Karpas-422 (cell line): ENCODE measurements around the gene MACIR. TPM values are rescaled to one million over a fixed set of nuclear protein-coding genes. Genes with fewer than 3 reads are reported as not detected.

Experiments used
- DNase-seq: peaks from one replicate; pipeline ENCODE4 v3.0.0-alpha.2; 2015
- H2AFZ ChIP-seq: fragments of 200-600 bp; sonication (generic); 2 replicates; pipeline ENCODE4 v1.6.1; 2014; ENCODE audit warnings: antibody characterized with exemption, low read length, mixed read lengths
- H3K27ac ChIP-seq: fragments of 200-600 bp; sonication (generic); 2 replicates; pipeline ENCODE4 v1.5.1; 2014; ENCODE audit warnings: mild to moderate bottlenecking, low read length, moderate library complexity
- H3K27me3 ChIP-seq: fragments of 200-600 bp; sonication (generic); 2 replicates; pipeline ENCODE4 v1.6.1; 2014; ENCODE audit warnings: low read length, mixed read lengths
- H3K36me3 ChIP-seq: fragments of 200-600 bp; sonication (generic); 2 replicates; pipeline ENCODE4 v1.6.1; 2014; ENCODE audit warnings: low read length, mixed read lengths; ENCODE audit not compliant: insufficient read depth
- H3K4me1 ChIP-seq: fragments of 200-600 bp; sonication (generic); 2 replicates; pipeline ENCODE4 v1.6.1; 2014; ENCODE audit warnings: mild to moderate bottlenecking, low read length, mixed read lengths
- H3K4me2 ChIP-seq: fragments of 200-600 bp; sonication (generic); 2 replicates; pipeline ENCODE4 v1.6.1; 2014; ENCODE audit warnings: low read length, low read depth, mild to moderate bottlenecking; ENCODE audit not compliant: poor library complexity, severe bottlenecking
- H3K4me3 ChIP-seq: fragments of 200-600 bp; sonication (generic); 2 replicates; pipeline ENCODE4 v1.5.1; 2014; ENCODE audit warnings: mild to moderate bottlenecking, antibody characterized with exemption, low read length, mixed read lengths
- H3K79me2 ChIP-seq: fragments of 200-600 bp; sonication (generic); 2 replicates; pipeline ENCODE4 v1.6.1; 2014; ENCODE audit warnings: mild to moderate bottlenecking, low read length, mixed read lengths
- H3K9ac ChIP-seq: fragments of 200-600 bp; sonication (generic); 2 replicates; pipeline ENCODE4 v1.6.0; 2014; ENCODE audit warnings: low read length
- H3K9me2 ChIP-seq: fragments of 200-600 bp; sonication (generic), shearing (Covaris generic); replicated peaks from 2 replicates; pipeline ENCODE4 v1.6.0; 2014; ENCODE audit warnings: mild to moderate bottlenecking, low read length, moderate library complexity; ENCODE audit not compliant: insufficient read depth
- H3K9me3 ChIP-seq: fragments of 300-700, 200-600 bp; sonication (generic); 2 replicates; pipeline ENCODE4 v1.6.1; 2014; ENCODE audit warnings: low read length, mixed read lengths
- H4K20me1 ChIP-seq: fragments of 200-600 bp; sonication (generic); 2 replicates; pipeline ENCODE4 v1.6.1; 2014; ENCODE audit warnings: mild to moderate bottlenecking, antibody characterized with exemption, low read length, low read depth; ENCODE audit not compliant: insufficient read depth
- total RNA-seq: library from RNA; depleted of rRNA; stranded (reverse); fragments of >200 nt; shearing (Covaris generic); gene quantifications from 2 replicates; pipeline ENCODE4 v1.2.3, GENCODE V29; 2014; ENCODE audit warnings: low replicate concordance

MACIR gene
- total RNA-seq, 1 experiment from 2014 or later = 2.8 TPM

DNA sequence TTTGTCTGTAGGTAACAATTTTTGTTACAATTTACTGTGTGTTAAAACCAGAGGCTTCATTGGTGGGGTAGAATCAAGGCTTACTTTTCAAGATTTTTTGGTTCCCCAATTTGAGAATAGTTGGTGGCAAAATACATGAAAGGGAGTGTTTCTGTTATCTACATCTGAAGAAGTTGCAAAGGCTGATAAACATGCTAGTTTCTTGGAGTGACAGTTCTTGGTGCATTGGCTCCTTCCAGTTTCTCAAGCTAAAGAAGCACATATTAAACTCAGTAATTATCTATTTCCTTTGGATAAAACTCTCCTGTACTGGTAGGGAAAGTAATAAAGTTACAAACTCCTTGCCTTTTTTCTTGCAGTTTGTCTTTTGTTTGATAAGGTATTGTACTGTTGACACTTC lies 5.9 kb downstream of the MACIR start:
- H3K4me1 ChIP-seq = peaks cover 13% of the 10 kb centered on the region
- H3K27ac ChIP-seq = no peak overlapping the region
- no peaks in the 10 kb centered on the region for H3K36me3 ChIP-seq
- no peaks in the 10 kb centered on the region for H3K9me2 ChIP-seq
- no peak overlapping the region for H3K9ac ChIP-seq
- no peaks in the 10 kb centered on the region for H3K79me2 ChIP-seq
- no peaks in the 10 kb centered on the region for H3K9me3 ChIP-seq
- H2AFZ ChIP-seq = no peak overlapping the region
- peaks cover 17% of the 10 kb centered on the region for H4K20me1 ChIP-seq
- DNase-seq = no peak
- no peak overlapping the region for H3K4me2 ChIP-seq
- no peaks in the 10 kb centered on the region for H3K27me3 ChIP-seq
- no peak overlapping the region for H3K4me3 ChIP-seq

DNA sequence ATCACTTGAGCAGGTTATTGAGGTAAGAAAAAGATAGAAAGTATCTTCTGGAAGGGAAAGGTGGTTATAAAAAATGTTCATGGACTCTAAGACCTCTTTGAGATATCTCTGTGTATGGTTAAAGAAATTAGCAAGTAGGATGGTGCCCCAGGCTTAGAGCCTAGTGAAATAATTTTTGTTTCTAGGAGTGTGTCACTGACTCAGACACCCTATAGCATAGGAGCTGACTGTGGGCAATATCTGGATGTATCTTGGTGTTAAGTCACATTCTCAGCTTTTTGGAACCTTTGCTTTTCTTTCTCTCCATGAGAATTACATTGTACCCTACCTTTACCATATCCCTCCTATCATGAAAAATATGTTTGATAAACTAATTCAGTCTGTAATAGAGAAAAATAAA lies 12.0 kb downstream of the MACIR start:
- DNase-seq = no peak
- H3K36me3 ChIP-seq = no peaks in the 10 kb centered on the region
- no peaks in the 10 kb centered on the region for H3K4me1 ChIP-seq
- no peaks in the 10 kb centered on the region for H3K9me2 ChIP-seq
- H2AFZ ChIP-seq = no peak overlapping the region
- H4K20me1 ChIP-seq = no peaks in the 10 kb centered on the region
- no peak overlapping the region for H3K27ac ChIP-seq
- H3K4me3 ChIP-seq = no peak overlapping the region
- H3K79me2 ChIP-seq = no peaks in the 10 kb centered on the region
- H3K9me3 ChIP-seq = no peaks in the 10 kb centered on the region
- no peaks in the 10 kb centered on the region for H3K27me3 ChIP-seq
- H3K4me2 ChIP-seq = no peak overlapping the region
- no peak overlapping the region for H3K9ac ChIP-seq

- no peaks in the 10 kb centered on the region for H3K9me3 ChIP-seq
- no peak for DNase-seq
- no peaks in the 10 kb centered on the region for H3K27me3 ChIP-seq
- H3K36me3 ChIP-seq = no peaks in the 10 kb centered on the region
- H3K4me3 ChIP-seq = no peak overlapping the region
- H3K4me2 ChIP-seq = no peak overlapping the region
- H3K9me2 ChIP-seq = no peaks in the 10 kb centered on the region
- no peak overlapping the region for H2AFZ ChIP-seq
- H3K4me1 ChIP-seq = no peaks in the 10 kb centered on the region
- no peak overlapping the region for H3K9ac ChIP-seq
- no peaks in the 10 kb centered on the region for H4K20me1 ChIP-seq
- H3K27ac ChIP-seq = no peak overlapping the region
- no peaks in the 10 kb centered on the region for H3K79me2 ChIP-seq
These were observed 13.2 kb downstream of the MACIR start for GRCh38 chr5:103271570-103272289.

GRCh38 chr5:103272377-103272776 lies 13.8 kb downstream of the MACIR start:
- H3K27me3 ChIP-seq = no peaks in the 10 kb centered on the region
- H3K9me2 ChIP-seq = no peaks in the 10 kb centered on the region
- no peaks in the 10 kb centered on the region for H3K4me1 ChIP-seq
- H3K4me3 ChIP-seq = no peak overlapping the region
- H4K20me1 ChIP-seq = no peaks in the 10 kb centered on the region
- H3K9ac ChIP-seq = no peak overlapping the region
- H3K9me3 ChIP-seq = no peaks in the 10 kb centered on the region
- no peaks in the 10 kb centered on the region for H3K36me3 ChIP-seq
- DNase-seq = no peak
- no peak overlapping the region for H3K4me2 ChIP-seq
- H2AFZ ChIP-seq = no peak overlapping the region
- H3K79me2 ChIP-seq = no peaks in the 10 kb centered on the region
- H3K27ac ChIP-seq = no peak overlapping the region

DNA sequence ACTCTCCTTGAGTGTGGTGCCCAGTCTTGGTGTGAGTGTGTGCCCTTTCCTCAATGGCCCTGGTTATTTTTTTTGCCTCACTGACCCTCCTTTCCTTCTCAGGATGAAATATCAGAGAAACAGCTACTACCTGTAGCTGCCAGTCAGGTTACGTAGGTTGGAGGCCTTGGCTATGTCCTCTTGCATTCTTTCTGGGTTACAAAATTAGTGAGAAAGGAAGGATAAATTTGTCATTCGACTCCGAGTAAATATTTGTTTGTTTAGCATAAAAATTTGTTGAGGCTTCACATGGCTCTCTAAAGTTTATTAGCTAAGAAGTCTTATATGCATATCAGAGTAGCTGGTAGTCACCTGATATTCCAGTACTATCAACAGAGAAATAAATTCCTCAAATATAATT lies 15.4 kb downstream of the MACIR start:
- Histone ChIP-seq H3K4me1 (no peaks in the 10 kb centered on the region), H3K36me3 (no peaks in the 10 kb centered on the region), H3K9ac (no peak overlapping the region), H3K9me3 (no peaks in the 10 kb centered on the region), H3K9me2 (no peaks in the 10 kb centered on the region), H2AFZ (no peak overlapping the region), H3K4me3 (no peak overlapping the region), H4K20me1 (no peaks in the 10 kb centered on the region), H3K27me3 (no peaks in the 10 kb centered on the region), H3K4me2 (no peak overlapping the region), H3K27ac (no peak overlapping the region), H3K79me2 (no peaks in the 10 kb centered on the region)
- DNase-seq = no peak

- H2AFZ ChIP-seq = no peak overlapping the region
- no peak overlapping the region for H3K4me3 ChIP-seq
- no peaks in the 10 kb centered on the region for H3K79me2 ChIP-seq
- H4K20me1 ChIP-seq = no peaks in the 10 kb centered on the region
- H3K27me3 ChIP-seq = no peaks in the 10 kb centered on the region
- no peaks in the 10 kb centered on the region for H3K4me1 ChIP-seq
- H3K9me2 ChIP-seq = no peaks in the 10 kb centered on the region
- H3K36me3 ChIP-seq = no peaks in the 10 kb centered on the region
- H3K9me3 ChIP-seq = no peaks in the 10 kb centered on the region
- no peak overlapping the region for H3K9ac ChIP-seq
- H3K4me2 ChIP-seq = no peak overlapping the region
- no peak overlapping the region for H3K27ac ChIP-seq
- DNase-seq = no peak
These were observed 17.3 kb downstream of the MACIR start for GRCh38 chr5:103275851-103276250.

GRCh38 chr5:103280967-103281366 lies 22.4 kb downstream of the MACIR start:
- no peak overlapping the region for H3K9ac ChIP-seq
- no peak overlapping the region for H3K27ac ChIP-seq
- H4K20me1 ChIP-seq = no peaks in the 10 kb centered on the region
- H3K27me3 ChIP-seq = no peaks in the 10 kb centered on the region
- no peaks in the 10 kb centered on the region for H3K79me2 ChIP-seq
- no peaks in the 10 kb centered on the region for H3K36me3 ChIP-seq
- H3K9me2 ChIP-seq = no peaks in the 10 kb centered on the region
- H2AFZ ChIP-seq = no peak overlapping the region
- DNase-seq = no peak
- no peaks in the 10 kb centered on the region for H3K9me3 ChIP-seq
- no peaks in the 10 kb centered on the region for H3K4me1 ChIP-seq
- no peak overlapping the region for H3K4me3 ChIP-seq
- no peak overlapping the region for H3K4me2 ChIP-seq

DNA sequence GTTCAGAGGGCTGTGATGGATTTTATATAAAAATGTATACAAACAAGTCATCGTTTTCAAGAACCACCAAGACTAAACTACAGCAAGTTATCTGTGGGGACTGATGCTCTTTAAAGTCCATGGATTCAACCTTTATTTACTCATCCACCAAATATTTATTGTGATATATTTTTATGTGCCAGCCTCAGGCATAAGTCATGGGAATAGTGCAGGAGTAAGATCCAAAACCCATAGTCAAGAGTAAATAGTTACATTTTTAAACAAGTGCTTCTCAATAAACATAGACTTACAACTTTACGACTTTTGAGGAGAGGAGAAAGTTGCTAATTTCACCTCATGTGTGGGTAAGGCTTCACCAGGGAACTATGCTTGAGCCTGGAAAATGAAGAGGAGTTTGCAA lies 24.6 kb downstream of the MACIR start:
- no peaks in the 10 kb centered on the region for H3K9me3 ChIP-seq
- no peaks in the 10 kb centered on the region for H3K79me2 ChIP-seq
- no peak overlapping the region for H3K9ac ChIP-seq
- no peak overlapping the region for H2AFZ ChIP-seq
- H3K4me2 ChIP-seq = no peak overlapping the region
- no peaks in the 10 kb centered on the region for H4K20me1 ChIP-seq
- H3K36me3 ChIP-seq = no peaks in the 10 kb centered on the region
- no peaks in the 10 kb centered on the region for H3K9me2 ChIP-seq
- H3K4me3 ChIP-seq = no peak overlapping the region
- no peaks in the 10 kb centered on the region for H3K27me3 ChIP-seq
- no peak overlapping the region for H3K27ac ChIP-seq
- DNase-seq = no peak
- H3K4me1 ChIP-seq = no peaks in the 10 kb centered on the region
